Trophoblast cell (in vitro differentiated cells and primary cell): ENCODE results near the gene VN1R2.
"Not testable (repeated sequence)": the region's sequence is repeated elsewhere in the genome, so short reads cannot be mapped to it uniquely, and the experiment has no call there.

ENCODE experiments used
- DNase-seq, 2 donors: peaks; one replicate each; pipeline ENCODE4 v3.0.0-alpha.2; 2016
- H2AFZ ChIP-seq: 2 replicates; pipeline ENCODE4 v1.6.1; 2013; ENCODE audit warnings: low read length, moderate library complexity, mild to moderate bottlenecking; ENCODE audit not compliant: insufficient read depth, poor library complexity
- H2AK5ac ChIP-seq: 2 replicates; pipeline ENCODE4 v1.6.1; 2013; ENCODE audit warnings: mild to moderate bottlenecking, low read length
- H2BK120ac ChIP-seq: 2 replicates; pipeline ENCODE4 v1.6.1; 2013; ENCODE audit warnings: low read length, mild to moderate bottlenecking, moderate library complexity; ENCODE audit not compliant: insufficient read depth, poor library complexity
- H2BK12ac ChIP-seq: 2 replicates; pipeline ENCODE4 v1.6.1; 2013; ENCODE audit warnings: mild to moderate bottlenecking, low read length, moderate library complexity
- H2BK5ac ChIP-seq: 2 replicates; pipeline ENCODE4 v1.6.1; 2013; ENCODE audit warnings: low read length, low read depth, moderate library complexity, mild to moderate bottlenecking; ENCODE audit not compliant: poor library complexity
- H3K14ac ChIP-seq: 2 replicates; pipeline ENCODE4 v1.6.1; 2013; ENCODE audit warnings: mild to moderate bottlenecking, low read length
- H3K18ac ChIP-seq: 2 replicates; pipeline ENCODE4 v1.6.1; 2013; ENCODE audit warnings: mild to moderate bottlenecking, low read length
- H3K23ac ChIP-seq: 2 replicates; pipeline ENCODE4 v1.6.1; 2013; ENCODE audit warnings: low read length
- H3K27ac ChIP-seq: 2 replicates; pipeline ENCODE4 v1.5.1; 2013; ENCODE audit warnings: low read depth, mild to moderate bottlenecking, inconsistent platforms, low read length, moderate library complexity
- H3K27me3 ChIP-seq: 2 replicates; pipeline ENCODE4 v1.6.1; 2013; ENCODE audit warnings: inconsistent platforms, mild to moderate bottlenecking, low read length, moderate library complexity; ENCODE audit not compliant: insufficient read depth
- H3K36me3 ChIP-seq, 2 experiments: 1 replicate in 1 of 2; 2 replicates in 1 of 2; pipeline ENCODE4 v1.6.1; 2013; ENCODE audit warnings: low read length in 2 of 2, mild to moderate bottlenecking in 2 of 2, moderate library complexity in 1 of 2; ENCODE audit not compliant: insufficient read depth in 2 of 2, control insufficient read depth in 1 of 2
- H3K4ac ChIP-seq: 2 replicates; pipeline ENCODE4 v1.6.1; 2013; ENCODE audit warnings: low read depth, mild to moderate bottlenecking, low read length, moderate library complexity
- H3K4me1 ChIP-seq, 2 experiments: 1 replicate in 1 of 2; 2 replicates in 1 of 2; pipeline ENCODE4 v1.6.1; 2013; ENCODE audit warnings: low read length in 2 of 2, mild to moderate bottlenecking in 2 of 2, moderate library complexity in 1 of 2; ENCODE audit not compliant: insufficient read depth in 2 of 2, control insufficient read depth in 1 of 2
- H3K4me2 ChIP-seq: 2 replicates; pipeline ENCODE4 v1.6.1; 2013; ENCODE audit warnings: inconsistent platforms, mild to moderate bottlenecking, low read length, moderate library complexity
- H3K4me3 ChIP-seq: 2 replicates; pipeline ENCODE4 v1.5.1; 2013; ENCODE audit warnings: mild to moderate bottlenecking, low read depth, low read length, inconsistent platforms
- H3K79me1 ChIP-seq: one replicate; pipeline ENCODE4 v1.6.1; 2013; ENCODE audit warnings: low read length
- H3K79me2 ChIP-seq: 2 replicates; pipeline ENCODE4 v1.6.1; 2013; ENCODE audit warnings: low read length, mild to moderate bottlenecking; ENCODE audit not compliant: control insufficient read depth, insufficient read depth, poor library complexity
- H3K9ac ChIP-seq: 2 replicates; pipeline ENCODE4 v1.6.1; 2013; ENCODE audit warnings: mild to moderate bottlenecking, low read length
- H3K9me3 ChIP-seq: 2 replicates; pipeline ENCODE4 v1.6.1; 2013; ENCODE audit warnings: low read depth, mild to moderate bottlenecking, control low read depth, inconsistent platforms, low read length; ENCODE audit not compliant: insufficient read depth
- H4K12ac ChIP-seq: 2 replicates; pipeline ENCODE4 v1.6.1; 2013; ENCODE audit warnings: low read depth, mild to moderate bottlenecking, low read length, moderate library complexity
- H4K8ac ChIP-seq: 2 replicates; pipeline ENCODE4 v1.6.1; 2013; ENCODE audit warnings: low read depth, mild to moderate bottlenecking, low read length, moderate library complexity
- H4K91ac ChIP-seq: one replicate; pipeline ENCODE4 v1.6.1; 2013; ENCODE audit warnings: low read depth, mild to moderate bottlenecking, low read length, moderate library complexity
- WGBS: extraction: QIAGEN DNeasy Blood & Tissue Kit; methylation state at CpG from one replicate; pipeline ENCODE4 v1.1.7; 2013; ENCODE audit warnings: missing lambda C conversion rate; ENCODE audit not compliant: insufficient read length, insufficient coverage; ENCODE audit errors: extremely low coverage; 5-methylcytosine and 5-hydroxymethylcytosine counted together

The VN1R2 gene

GRCh38 chr19:53301341-53301740 is 43.2 kb downstream of the VN1R2 start:
- peaks cover 10% of the 10 kb centered on the region for H3K9me3 ChIP-seq
- not testable (repeated sequence) for H3K79me1 ChIP-seq, H3K4ac ChIP-seq, H3K18ac ChIP-seq, H3K27me3 ChIP-seq, H2AFZ ChIP-seq, H3K36me3 ChIP-seq, H3K23ac ChIP-seq, H2BK5ac ChIP-seq, H2BK120ac ChIP-seq, H3K4me3 ChIP-seq, H2AK5ac ChIP-seq, H2BK12ac ChIP-seq, H3K9ac ChIP-seq, H4K91ac ChIP-seq, H4K8ac ChIP-seq, H3K4me1 ChIP-seq, H3K27ac ChIP-seq, DNase-seq, H3K79me2 ChIP-seq, H3K4me2 ChIP-seq, H4K12ac ChIP-seq, H3K14ac ChIP-seq
- WGBS: no CpG with 5 or more reads among the region's 8 CpGs

GRCh38 chr19:53308339-53308811 is 50.3 kb downstream of the VN1R2 start:
- peak in 1 of 2 donors; percentile 8 for DNase-seq
- Histone ChIP-seq H3K36me3 (no peaks in the 10 kb centered on the region), H3K18ac (no peak overlapping the region), H2AFZ (peak overlapping the region; percentile 25), H3K4me1 (peaks cover 2 to 3% of the 10 kb centered on the region in 2 experiments), H4K12ac (peak overlapping the region; percentile 51), H3K23ac (no peak overlapping the region), H3K4ac (no peak overlapping the region), H4K8ac (no peak overlapping the region), H3K14ac (no peak overlapping the region), H3K4me3 (no peak overlapping the region), H3K79me1 (no peaks in the 10 kb centered on the region), H3K4me2 (peak overlapping the region; percentile 54), H3K27ac (no peak overlapping the region), H2AK5ac (no peak overlapping the region), H3K9me3 (peaks cover 15% of the 10 kb centered on the region), H3K9ac (no peak overlapping the region), H2BK12ac (no peak overlapping the region), H3K79me2 (no peaks in the 10 kb centered on the region), H3K27me3 (no peaks in the 10 kb centered on the region), H2BK5ac (no peak overlapping the region), H4K91ac (no peak overlapping the region), H2BK120ac (no peak overlapping the region)
- WGBS: no CpG with 5 or more reads among the region's 32 CpGs
